Measurements from ENCODE around the gene FAN1.

The FAN1 gene

DNA sequence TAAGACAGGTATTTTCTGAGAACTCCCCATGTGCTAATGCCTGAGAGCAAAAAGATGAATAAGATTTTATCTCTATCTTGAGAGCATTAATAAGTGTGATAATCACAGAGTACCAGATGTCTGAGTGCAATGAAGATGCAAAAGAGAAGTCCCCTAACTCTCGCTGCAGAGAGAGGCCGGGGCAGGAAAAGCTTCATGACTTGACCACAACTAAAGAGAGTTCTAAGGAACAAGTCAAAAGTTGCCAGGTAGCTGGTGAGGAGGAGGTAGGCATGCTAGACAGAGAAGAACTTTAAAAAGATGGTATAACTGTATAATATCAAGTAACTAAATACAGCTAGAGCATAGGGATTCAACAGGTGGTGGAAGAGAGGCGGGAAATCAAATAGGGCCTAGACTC, 58.9 kb downstream of the FAN1 start:
- DNase-seq, result no peak

DNA sequence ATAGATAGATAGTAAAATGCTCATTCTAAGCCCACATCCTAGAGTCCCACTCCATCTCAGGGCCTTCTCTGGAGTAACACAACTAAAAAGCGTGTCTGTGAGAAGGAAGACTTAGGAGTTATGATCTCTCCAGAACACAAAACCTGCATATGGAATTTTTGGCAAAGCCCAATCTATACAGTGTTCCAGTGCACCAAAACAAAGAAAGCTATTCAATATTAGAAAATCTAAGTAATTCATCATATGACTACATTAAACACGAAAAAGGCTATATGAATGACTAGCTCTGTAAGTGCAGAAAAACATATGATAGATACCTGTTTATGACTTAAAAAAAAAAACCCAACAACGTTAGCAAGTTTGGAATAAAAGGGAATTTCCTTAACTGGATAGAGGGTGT, 60.0 kb downstream of the FAN1 start:
- DNase-seq, result no peak

DNA sequence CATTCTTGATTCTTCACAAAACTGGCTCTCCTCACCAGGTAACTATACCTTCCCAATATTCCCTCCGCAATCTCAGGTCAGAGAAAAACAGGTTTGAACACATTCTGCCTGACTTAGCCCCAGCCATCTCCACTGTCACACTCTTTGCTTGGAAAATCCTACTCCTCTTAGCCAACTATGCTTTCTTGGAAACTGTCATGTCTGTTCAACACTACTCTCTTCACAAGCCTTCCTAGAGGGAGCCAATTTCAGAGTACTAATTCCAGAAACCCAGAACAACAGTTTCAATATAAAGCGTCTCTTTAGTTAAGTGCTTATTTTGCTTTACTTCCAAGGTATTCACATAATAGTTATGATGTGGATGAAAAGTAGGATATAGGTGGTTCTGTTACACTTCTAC, 66.0 kb downstream of the FAN1 start:
- DNase-seq, result no peak

DNA sequence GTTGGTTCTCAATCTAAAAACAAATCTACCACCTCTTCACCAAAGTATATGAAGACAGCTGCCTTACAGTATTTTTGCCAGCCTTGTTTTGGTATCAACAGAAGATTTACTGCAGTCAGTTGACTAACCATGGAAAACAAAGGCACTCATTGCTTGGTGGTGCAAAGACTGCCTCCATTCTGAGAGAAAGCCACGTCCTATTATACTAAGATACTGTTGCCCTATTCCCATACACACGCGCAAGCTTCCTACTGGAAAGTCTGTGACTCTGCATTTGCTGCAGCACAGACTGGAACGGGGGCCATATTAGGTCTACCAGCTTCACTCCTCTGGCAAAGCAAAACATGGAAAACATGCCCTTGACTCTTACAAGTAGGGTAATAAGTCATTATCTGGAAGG, 69.7 kb downstream of the FAN1 start:
- no peak for DNase-seq

DNA sequence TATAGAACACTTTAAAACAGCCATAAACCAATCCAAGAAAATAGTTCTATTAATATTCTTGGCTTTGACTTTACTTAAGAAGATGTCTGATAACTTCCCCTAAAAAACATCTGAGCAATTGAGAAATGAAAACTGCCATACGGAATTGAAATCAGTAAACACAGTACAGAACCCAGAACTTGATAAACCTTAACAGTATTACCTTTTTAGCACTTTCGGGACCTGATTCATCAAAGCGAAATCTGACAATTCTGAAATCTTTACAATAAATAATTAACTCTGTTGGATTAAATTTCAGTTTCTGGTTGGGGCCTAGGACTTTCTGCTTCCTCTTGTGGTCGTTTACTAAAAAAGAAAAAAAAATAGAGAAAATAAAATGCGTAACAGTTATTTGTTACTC, 70.4 kb downstream of the FAN1 start:
- no peak for DNase-seq

DNA sequence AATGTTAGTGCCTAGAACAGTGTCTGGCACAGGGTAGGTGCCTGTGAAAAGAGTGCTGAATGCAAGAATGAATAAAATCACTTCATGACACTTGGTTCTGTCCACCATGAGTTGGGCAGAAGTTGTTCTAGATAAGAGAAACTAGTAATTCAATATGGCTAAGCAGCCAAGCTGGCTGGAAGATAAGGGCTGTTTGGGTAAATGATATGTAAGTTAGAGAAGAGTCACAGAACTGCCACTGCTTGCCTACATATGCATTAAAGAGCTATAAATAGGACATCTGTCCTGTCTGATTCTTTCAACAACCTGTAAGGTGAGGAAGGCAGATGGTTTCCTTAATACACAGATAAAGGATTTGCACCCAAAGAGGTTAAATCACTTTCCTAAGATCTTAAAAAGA, 74.6 kb downstream of the FAN1 start:
- no peak for DNase-seq

DNA sequence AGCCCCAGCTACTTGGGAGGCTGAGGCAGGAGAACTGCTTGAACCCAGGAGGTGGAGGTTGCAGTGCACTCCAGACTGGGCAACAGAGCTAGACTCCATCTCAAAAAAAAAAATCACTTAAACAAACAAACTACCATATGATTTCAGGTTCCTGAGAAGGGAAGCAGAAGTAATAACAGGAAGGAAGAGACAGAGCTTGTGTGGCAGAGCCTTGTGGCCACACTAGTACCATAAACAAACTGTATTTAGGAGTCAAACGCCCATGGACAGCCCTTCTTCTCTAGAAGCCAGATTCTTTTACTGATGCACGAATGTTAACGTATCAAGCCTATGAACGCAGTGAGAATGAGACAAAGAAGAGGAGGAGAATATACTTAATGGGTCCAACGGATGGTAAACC, 75.7 kb downstream of the FAN1 start:
- no peak for DNase-seq

DNA sequence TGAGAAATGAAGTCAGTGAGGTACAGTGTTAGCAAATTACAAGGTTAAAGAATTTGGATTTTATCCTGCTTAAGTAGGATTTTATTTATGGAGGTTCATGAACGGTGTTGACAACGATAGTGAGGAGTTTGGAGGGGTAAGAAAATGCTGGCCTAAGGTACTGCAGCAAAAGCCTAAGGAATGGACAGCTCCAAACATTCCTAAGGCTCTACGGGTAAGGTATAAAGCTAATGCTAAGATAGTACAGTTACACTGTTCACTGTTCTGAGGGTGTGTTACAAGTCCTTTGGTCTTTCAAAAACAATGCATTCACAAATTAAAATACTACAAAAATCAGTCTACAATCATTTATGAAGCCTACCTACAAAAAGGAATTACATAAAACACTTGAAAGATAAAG, 80.4 kb downstream of the FAN1 start:
- no peak for DNase-seq

DNA sequence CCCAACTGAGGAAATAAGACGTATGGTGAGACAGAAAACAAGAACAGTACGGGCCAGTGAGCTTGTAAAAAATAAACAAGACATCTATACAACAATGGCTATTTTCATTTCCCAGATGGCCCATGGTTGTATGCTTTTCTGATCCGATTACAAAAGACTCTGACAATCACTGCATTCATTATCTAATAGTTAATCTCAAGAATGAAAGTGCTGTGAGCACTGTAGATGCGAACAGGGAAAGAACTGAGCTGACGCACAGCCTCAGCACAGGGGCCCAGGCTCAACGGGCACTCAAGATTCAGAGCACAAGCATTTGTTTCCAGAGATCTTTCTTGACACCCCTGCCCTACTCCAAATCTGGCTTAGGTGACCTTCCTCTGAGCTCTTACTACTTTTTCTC, 80.8 kb downstream of the FAN1 start:
- DNase-seq, result no peak

DNA sequence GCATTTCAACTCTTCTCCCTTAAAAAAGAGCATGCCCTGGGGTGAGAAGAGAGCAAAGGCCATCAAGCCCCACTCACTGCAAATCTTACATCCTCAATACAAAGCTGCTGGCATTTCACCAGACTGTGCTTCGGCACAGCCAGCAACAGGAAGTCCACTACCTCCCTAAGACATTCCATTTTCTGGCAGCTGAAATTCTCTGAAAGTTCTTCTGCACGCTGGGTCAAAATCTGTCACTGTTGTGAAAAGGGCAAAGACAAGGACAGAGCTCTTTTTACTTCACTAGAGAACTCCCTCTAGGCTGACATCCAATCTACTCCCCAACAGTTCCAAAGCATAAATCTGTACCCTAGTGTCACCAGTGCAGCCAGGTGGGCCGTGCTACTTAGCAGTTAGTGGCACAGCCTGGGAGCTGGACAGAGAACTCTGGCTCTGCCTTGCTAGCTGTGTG, 81.4 kb downstream of the FAN1 start:
- DNase-seq, result no peak

DNA sequence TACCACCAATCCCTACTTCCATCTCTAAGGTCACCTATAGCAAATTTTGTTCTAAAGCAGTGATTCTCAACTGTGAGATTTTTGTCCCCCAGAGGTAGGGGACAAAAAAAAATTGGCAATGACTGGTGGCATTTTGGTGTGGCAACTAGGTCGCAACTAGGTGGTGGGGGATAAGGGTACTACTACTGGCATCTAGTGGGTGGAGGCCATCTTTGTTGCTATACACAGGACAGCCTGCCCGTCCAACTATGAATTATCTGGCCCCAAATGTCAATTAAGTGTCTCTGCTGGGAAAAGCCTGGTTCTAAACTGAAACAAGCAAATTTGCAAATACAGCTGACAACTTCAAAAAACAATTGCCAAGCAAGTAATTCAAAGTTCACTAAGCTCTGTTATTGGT, 86.3 kb downstream of the FAN1 start:
- DNase-seq, result no peak

DNA sequence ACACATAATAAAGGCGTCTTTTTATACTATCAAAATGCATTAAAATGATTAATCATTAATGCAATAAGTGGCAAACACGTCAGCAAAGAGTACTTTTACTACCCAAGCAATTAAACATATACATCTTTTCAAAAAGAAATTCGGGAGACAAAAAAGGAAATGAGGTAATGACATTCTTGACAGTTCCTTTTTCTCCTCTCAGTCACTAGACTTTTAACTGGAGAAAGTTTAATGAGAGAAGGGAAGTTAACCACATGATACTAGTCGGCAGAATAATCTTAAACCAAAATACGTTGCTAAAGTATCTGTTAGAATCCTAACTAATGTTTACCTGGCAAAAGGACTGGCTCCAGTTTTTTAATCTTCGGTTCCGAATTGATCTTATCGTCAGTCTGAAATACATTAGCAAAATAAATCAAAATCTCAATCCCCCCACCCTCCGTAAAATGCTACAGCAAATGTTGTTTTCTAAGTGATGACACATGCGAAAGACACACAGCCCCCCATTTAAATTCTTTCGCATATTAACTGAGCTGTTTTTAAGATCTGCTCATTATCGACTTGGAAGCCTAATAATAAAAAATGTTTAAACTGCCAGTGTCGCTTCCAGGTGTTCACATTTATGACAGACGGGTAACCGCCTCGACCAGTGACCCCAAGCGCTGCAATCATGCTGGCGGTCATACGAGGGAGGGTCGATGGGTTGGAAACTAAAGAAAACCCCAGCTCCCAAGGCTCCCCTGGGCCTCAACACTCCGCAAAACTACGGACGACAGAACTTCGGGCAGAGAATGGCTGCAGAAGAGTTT, 86.9 kb downstream of the FAN1 start:
- no peak for DNase-seq

DNA sequence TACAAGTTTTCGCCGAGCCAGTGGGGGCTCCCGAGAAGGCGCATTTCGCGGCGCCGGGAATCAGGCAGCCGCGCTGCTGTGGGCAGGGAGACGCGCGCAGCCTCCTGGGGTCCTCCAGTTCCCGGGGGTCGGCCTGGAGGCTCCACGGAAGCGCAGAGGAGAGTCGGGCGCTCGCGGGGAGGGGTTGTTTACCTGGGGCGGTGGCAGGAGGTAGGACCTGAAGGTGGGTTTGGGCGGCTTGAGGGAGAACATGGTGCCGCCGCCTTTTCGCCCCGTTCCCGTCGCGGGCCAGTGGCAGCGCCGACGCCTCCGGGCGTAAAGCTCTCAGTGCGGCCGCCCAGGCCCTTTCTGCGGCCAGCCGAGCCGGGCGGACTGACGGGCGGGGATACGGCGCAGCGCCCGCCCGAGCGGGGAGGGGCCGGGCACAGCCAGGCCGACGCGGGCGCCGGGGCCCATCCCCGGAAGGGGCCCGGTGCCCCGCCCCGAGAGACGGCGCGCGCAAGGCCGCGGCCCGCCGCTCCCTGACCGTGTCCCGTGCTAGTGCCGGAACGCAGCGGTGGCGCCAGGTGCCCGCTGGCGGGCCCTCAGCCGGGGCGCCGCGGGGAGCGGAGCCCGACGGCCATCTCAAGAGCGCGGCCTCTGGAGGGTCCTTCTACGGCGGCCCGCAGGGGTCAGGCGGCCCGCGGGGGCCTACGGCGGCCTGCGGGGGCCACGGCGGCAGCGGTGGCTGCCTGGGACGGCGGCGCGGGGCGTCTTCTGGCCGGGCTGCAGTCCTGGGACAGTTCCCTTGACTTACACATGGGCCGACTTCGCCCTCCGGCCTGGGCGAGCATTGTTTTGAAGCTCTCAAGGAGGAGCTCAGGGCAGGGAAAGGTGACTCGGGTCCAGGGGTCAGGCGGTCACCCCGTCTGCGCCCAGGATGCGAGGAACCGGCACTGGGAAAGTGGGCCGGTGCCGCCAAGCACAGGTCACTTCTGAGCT, 87.8 kb downstream of the FAN1 start, which contains the start of gene MTMR10:
Gene MTMR10 (minus strand): TSS at position 374 of the 981 bp plus-strand sequence. CDS start 122 bp downstream, at position 252.
- peak; percentile 73 for DNase-seq

DNA sequence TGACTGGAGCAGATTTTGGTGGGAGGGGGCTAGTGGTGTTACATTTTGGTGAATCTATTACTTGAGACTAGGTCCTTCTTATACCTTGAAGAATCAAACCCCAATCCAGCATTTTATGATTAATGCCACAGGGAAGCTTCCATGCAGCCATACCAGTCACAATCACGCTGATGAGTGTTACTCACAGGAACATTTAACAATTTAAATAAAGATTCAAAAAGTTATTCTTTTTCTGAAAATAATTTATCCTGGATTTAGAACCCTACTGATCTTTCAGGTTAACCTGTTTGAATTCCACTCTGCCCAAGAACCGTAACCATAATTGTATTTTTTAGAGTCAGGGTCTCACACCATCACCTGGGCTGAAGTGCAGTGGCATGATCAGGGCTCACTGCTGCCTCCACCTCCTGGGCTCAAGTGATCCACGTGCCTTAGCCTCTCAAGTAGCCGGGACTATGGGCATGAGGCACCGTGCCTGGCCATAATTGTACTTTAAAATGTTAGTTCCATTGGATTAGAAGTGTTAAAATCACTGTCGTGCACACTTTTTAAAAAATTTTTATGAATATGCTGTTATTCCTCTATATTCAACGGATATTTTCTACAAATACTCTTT, 88.6 kb downstream of the FAN1 start:
- no peak for DNase-seq
